Brain microvascular endothelial cell (primary cell): ENCODE data around the gene CADM1.

Experiments used
- DNase-seq: peaks from one replicate; pipeline ENCODE4 v3.0.0-alpha.2; 2020
- H3K27ac ChIP-seq: fragments of 250-450 bp; sonication (Bioruptor Pico); 2 replicates; pipeline ENCODE4 v1.5.1; 2020; ENCODE audit warnings: mild to moderate bottlenecking, moderate library complexity
- H3K27me3 ChIP-seq: fragments of 250-450 bp; sonication (Bioruptor Pico); replicated peaks from 2 replicates; pipeline ENCODE4 v1.5.1; 2020; ENCODE audit warnings: mild to moderate bottlenecking
- H3K36me3 ChIP-seq: fragments of 250-450 bp; sonication (Bioruptor Pico); replicated peaks from 2 replicates; pipeline ENCODE4 v1.5.1; 2020; ENCODE audit warnings: mild to moderate bottlenecking
- H3K4me3 ChIP-seq: 2 replicates; pipeline ENCODE4 v1.5.1; 2011; ENCODE audit warnings: low read depth, mild to moderate bottlenecking, control low read depth, low read length, moderate library complexity
- in situ Hi-C: cut with HindIII; loops from 2 replicates; pipeline ENCODE4 v1.10.0; 2017; ENCODE audit warnings: low sequenced_read_pairs, low pct_ligation_motif_present
- TF ChIP-seq, protein P1 (sequence below): IDR thresholded peaks from 2 replicates; pipeline ENCODE4 v1.5.1; 2011; ENCODE audit warnings: low read depth, mild to moderate bottlenecking, moderate library complexity, low read length, control low read depth, inconsistent platforms; ENCODE audit errors: missing control alignments

The CADM1 gene

DNA sequence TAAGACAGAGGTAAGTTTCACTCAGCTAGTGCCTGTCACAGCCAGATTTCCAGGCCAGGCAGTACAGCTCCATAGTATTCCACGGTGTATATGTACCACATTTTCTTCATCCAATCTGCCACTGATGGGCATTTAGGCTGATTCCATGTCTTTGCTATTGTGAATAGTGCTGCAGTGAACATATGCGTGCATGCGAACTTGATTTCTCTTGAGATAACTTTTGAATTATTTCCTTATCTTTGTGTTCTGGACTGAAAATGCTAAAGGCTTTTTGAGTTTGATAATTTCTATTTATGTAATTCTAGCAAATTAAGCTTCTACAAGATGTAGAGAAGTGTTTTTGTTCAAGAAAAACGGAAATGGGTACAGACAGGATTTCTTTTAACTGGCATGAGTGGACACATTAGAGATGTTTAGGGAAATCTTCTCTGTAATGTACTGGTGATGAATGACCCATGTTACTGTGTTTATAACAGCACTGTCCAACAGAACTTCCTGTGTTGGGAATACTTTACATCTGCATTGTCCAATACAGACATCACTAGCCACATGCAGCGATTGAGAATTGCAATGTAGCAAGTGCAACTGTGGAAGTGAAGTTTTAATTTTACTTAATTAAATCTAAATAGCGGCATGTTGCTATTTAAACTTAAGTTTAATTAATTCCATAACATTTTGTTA is 151.3 kb downstream of the CADM1 start:
- in situ Hi-C loops, result no loop called here
- Histone ChIP-seq H3K4me3 (no peak overlapping the region), H3K27ac (no peak overlapping the region), H3K27me3 (no peaks in the 10 kb centered on the region), H3K36me3 (no peaks in the 10 kb centered on the region)
- TF ChIP-seq, protein P1, sequence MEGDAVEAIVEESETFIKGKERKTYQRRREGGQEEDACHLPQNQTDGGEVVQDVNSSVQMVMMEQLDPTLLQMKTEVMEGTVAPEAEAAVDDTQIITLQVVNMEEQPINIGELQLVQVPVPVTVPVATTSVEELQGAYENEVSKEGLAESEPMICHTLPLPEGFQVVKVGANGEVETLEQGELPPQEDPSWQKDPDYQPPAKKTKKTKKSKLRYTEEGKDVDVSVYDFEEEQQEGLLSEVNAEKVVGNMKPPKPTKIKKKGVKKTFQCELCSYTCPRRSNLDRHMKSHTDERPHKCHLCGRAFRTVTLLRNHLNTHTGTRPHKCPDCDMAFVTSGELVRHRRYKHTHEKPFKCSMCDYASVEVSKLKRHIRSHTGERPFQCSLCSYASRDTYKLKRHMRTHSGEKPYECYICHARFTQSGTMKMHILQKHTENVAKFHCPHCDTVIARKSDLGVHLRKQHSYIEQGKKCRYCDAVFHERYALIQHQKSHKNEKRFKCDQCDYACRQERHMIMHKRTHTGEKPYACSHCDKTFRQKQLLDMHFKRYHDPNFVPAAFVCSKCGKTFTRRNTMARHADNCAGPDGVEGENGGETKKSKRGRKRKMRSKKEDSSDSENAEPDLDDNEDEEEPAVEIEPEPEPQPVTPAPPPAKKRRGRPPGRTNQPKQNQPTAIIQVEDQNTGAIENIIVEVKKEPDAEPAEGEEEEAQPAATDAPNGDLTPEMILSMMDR, result no peak
- no peak for DNase-seq

DNA sequence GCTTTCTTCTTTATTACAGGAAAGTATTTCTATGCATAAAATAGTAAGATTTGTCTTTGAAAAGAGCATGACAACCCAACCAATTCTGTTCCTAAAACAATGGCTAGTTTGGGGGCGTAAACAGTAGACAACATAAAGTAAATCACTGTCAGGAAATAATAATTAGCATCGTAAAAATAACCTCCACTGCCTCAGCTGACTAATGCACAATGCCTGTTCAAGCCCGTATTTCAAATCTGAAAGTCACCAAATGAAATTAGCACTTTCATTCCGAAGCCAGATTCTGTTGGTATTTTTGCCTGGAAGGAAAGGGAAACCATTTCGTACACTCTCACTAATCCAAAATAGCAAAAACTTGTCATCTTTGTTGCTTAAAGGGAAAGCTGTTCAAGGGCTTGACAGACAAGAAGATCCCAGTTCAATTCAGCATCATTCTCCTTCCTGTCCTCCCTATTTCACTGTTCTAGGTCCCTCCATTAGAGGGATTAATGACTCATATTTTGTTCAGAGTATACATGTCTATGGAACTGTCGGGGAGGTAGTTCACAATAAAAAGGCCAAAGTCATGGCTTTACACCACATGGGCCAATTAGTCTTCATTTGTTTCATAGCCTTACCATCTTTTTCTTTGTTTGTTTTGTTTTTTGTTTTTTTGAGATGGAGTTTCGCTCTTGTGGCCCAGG is 154.7 kb downstream of the CADM1 start:
- H3K36me3 ChIP-seq, result no peaks in the 10 kb centered on the region
- TF ChIP-seq, protein P1, result no peak
- no peak for DNase-seq
- H3K27ac ChIP-seq, result no peak overlapping the region
- no peaks in the 10 kb centered on the region for H3K27me3 ChIP-seq
- in situ Hi-C loops, result no loop called here
- H3K4me3 ChIP-seq, result no peak overlapping the region

DNA sequence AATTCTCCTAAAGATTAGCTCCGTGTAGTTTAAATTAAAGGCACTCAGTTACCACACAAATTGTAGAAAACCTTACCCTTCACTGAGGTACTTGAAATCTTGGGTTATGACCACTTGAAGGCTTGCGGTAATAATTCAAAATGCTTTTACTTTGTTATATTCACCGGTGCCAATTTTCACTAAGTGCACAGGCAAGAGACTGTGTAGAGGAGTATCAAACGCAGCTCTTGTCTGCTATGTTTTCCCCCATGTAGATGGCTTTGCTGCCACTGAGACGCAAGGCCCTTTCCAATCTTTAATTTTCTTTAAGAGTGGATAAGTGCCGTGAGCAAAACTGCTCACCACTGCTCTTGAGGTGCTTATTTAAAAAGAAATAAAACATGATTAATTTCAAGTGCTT is 155.8 kb downstream of the CADM1 start:
- TF ChIP-seq, protein P1, result no peak
- DNase-seq, result no peak
- Histone ChIP-seq H3K27ac (no peak overlapping the region), H3K27me3 (no peaks in the 10 kb centered on the region), H3K4me3 (no peak overlapping the region), H3K36me3 (no peaks in the 10 kb centered on the region)
- in situ Hi-C loops, result no loop called here

DNA sequence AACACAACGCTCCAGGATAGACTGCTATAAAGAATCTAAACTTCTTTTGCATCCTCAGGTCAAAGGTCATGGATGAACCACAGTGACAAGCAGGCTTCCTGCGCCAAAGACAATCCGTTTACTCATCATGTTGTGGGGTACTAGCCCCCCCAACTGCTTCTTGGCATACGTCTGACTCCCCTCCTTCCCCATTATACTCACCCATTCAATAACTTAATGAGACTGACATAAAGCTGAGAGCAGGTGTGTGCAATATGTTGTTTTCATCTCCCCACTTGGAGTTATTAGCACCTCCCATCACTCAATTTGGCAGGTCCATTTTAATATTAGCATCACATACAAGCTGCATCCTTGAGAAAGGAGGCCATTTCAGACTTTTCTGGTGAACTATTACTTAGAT is 157.1 kb downstream of the CADM1 start:
- no peaks in the 10 kb centered on the region for H3K36me3 ChIP-seq
- H3K27me3 ChIP-seq, result no peaks in the 10 kb centered on the region
- TF ChIP-seq, protein P1, result no peak
- in situ Hi-C loops, result no loop called here
- H3K27ac ChIP-seq, result no peak overlapping the region
- no peak overlapping the region for H3K4me3 ChIP-seq
- DNase-seq, result no peak

DNA sequence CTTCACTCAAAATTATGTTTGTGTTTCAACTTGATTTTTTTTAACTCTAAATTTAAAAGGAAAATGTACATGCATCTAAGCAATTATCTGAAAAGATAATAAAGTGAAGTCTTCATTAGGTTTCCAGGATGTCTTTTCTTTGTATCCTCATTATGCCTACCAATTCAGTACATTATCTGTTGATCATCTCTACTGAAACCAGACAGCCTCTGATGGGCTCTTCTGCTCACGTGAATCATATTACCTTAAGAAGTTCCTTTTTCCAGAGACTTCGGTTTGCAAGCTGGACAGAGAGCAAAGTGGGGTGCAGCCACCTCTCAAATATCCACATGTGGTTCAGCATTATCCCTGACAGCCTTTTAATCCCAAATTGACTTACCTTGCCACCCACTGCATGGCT is 158.4 kb downstream of the CADM1 start:
- H3K4me3 ChIP-seq, result no peak overlapping the region
- H3K27ac ChIP-seq, result no peak overlapping the region
- TF ChIP-seq, protein P1, result no peak
- no peak for DNase-seq
- no peaks in the 10 kb centered on the region for H3K27me3 ChIP-seq
- in situ Hi-C loops, result no loop called here
- H3K36me3 ChIP-seq, result no peaks in the 10 kb centered on the region
